Calu3 (cell line): ENCODE results near the gene OLFM1. TPM values are rescaled to one million over a fixed set of nuclear protein-coding genes. Genes with fewer than 3 reads are reported as not detected.
"Not testable (repeated sequence)": the region's sequence is repeated elsewhere in the genome, so short reads cannot be mapped to it uniquely, and the experiment has no call there.

Experiments
- BruUV-seq: library from RNA; stranded (reverse); fragments of 400-500 nt; replicated peaks from 2 replicates; lab custom pipeline; 2021; lab: Mats Ljungman, UMichigan
- CTCF ChIA-PET: fragments of 300-600 bp; sonication (Branson Sonifier 250); formaldehyde crosslinking; loops from one replicate; lab custom pipeline; 2022; ENCODE audit warnings: antibody characterized with exemption; lab: Charles Lee
- DNase-seq: peaks from one replicate; pipeline ENCODE4 v3.0.0; 2022
- H3K27ac Mint-ChIP-seq: one replicate; pipeline ENCODE4 v1.8.0; 2022; ENCODE audit warnings: mixed read lengths; ENCODE audit not compliant: unreplicated experiment
- H3K27me3 Mint-ChIP-seq: one replicate; pipeline ENCODE4 v1.8.0; 2022; ENCODE audit warnings: mixed read lengths; ENCODE audit not compliant: unreplicated experiment
- H3K36me3 Mint-ChIP-seq: one replicate; pipeline ENCODE4 v1.8.0; 2022; ENCODE audit warnings: mild to moderate bottlenecking, moderate library complexity, mixed read lengths; ENCODE audit not compliant: insufficient read depth, unreplicated experiment
- H3K4me1 Mint-ChIP-seq: one replicate; pipeline ENCODE4 v1.8.0; 2022; ENCODE audit warnings: mild to moderate bottlenecking, low read depth, mixed read lengths; ENCODE audit not compliant: unreplicated experiment
- H3K4me3 Mint-ChIP-seq: one replicate; pipeline ENCODE4 v1.8.0; 2022; ENCODE audit warnings: mild to moderate bottlenecking, low read depth, moderate library complexity, mixed read lengths; ENCODE audit not compliant: unreplicated experiment
- H3K9me3 Mint-ChIP-seq: one replicate; pipeline ENCODE4 v1.8.0; 2022; ENCODE audit warnings: low read depth, mixed read lengths; ENCODE audit not compliant: unreplicated experiment
- intact Hi-C: fragments of 100-400 bp; cut with micrococcal nuclease; formaldehyde crosslinking; loops from one replicate; pipeline ENCODE4 v1.10.0; 2022; ENCODE audit not compliant: unreplicated experiment
- total RNA-seq: library from RNA; stranded (reverse); gene quantifications from 2 replicates; pipeline ENCODE4 v1.2.3, GENCODE V29; 2022
- TF ChIP-seq, protein P1 (sequence below): fragments of 200-600 bp; IDR thresholded peaks from one replicate; pipeline ENCODE4 v1.8.0; 2022; ENCODE audit warnings: antibody characterized with exemption; ENCODE audit not compliant: unreplicated experiment

Gene OLFM1
- total RNA-seq, 1 experiment from 2014 or later, result 5.5 TPM

GRCh38 chr9:135061441-135061840 lies 26.0 kb upstream of the OLFM1 start:
- intact Hi-C loops, result no loop called here
- no peak overlapping the region for H3K27ac Mint-ChIP-seq
- H3K27me3 Mint-ChIP-seq, result peaks cover 6% of the 10 kb centered on the region
- peaks cover 3% of the 10 kb centered on the region for H3K36me3 Mint-ChIP-seq
- BruUV-seq, result no TSS peak
- DNase-seq, result no peak
- no peaks in the 10 kb centered on the region for H3K4me1 Mint-ChIP-seq
- CTCF ChIA-PET, result no interaction called here
- no peak overlapping the region for H3K4me3 Mint-ChIP-seq
- H3K9me3 Mint-ChIP-seq, result peaks cover 5% of the 10 kb centered on the region
- TF ChIP-seq, protein P1, sequence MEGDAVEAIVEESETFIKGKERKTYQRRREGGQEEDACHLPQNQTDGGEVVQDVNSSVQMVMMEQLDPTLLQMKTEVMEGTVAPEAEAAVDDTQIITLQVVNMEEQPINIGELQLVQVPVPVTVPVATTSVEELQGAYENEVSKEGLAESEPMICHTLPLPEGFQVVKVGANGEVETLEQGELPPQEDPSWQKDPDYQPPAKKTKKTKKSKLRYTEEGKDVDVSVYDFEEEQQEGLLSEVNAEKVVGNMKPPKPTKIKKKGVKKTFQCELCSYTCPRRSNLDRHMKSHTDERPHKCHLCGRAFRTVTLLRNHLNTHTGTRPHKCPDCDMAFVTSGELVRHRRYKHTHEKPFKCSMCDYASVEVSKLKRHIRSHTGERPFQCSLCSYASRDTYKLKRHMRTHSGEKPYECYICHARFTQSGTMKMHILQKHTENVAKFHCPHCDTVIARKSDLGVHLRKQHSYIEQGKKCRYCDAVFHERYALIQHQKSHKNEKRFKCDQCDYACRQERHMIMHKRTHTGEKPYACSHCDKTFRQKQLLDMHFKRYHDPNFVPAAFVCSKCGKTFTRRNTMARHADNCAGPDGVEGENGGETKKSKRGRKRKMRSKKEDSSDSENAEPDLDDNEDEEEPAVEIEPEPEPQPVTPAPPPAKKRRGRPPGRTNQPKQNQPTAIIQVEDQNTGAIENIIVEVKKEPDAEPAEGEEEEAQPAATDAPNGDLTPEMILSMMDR, result no peak

GRCh38 chr9:135062254-135062653 lies 25.2 kb upstream of the OLFM1 start:
- H3K4me3 Mint-ChIP-seq, result no peak overlapping the region
- no peaks in the 10 kb centered on the region for H3K4me1 Mint-ChIP-seq
- H3K9me3 Mint-ChIP-seq, result peaks cover 5% of the 10 kb centered on the region
- no TSS peak for BruUV-seq
- intact Hi-C loops, result no loop called here
- CTCF ChIA-PET, result no interaction called here
- TF ChIP-seq, protein P1, result no peak
- no peak overlapping the region for H3K27ac Mint-ChIP-seq
- no peak for DNase-seq
- peaks cover 3% of the 10 kb centered on the region for H3K36me3 Mint-ChIP-seq
- no peaks in the 10 kb centered on the region for H3K27me3 Mint-ChIP-seq

GRCh38 chr9:135063466-135063865 lies 24.0 kb upstream of the OLFM1 start:
- intact Hi-C loops, H3K4me3 Mint-ChIP-seq, BruUV-seq, H3K27ac Mint-ChIP-seq, H3K9me3 Mint-ChIP-seq, H3K4me1 Mint-ChIP-seq, H3K36me3 Mint-ChIP-seq, DNase-seq, CTCF ChIA-PET: not testable (repeated sequence)
- H3K27me3 Mint-ChIP-seq, result peaks cover 11% of the 10 kb centered on the region

- CTCF ChIA-PET, result not testable (repeated sequence)
Observed at GRCh38 chr9:135063888-135064287, 23.6 kb upstream of the OLFM1 start.

DNA sequence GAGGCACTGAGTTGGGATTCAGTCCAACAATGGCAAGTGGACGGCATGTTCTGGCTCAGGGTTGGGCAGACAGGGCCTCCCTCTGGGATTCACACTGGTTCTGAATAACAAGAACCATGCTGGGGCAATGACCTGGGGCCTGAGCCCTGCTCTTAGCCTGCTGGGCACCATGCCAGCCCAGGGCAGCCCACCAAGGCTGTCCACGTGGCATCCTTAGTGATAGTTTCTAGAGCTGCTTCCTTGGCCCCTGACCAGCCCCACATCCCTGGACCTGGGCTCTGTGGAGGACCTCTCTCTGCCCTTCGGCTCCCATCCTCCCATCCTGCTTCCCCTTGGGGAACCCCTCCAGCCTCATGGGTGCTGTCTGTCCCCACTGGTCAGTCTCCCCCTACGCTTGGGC lies 22.3 kb upstream of the OLFM1 start:
- H3K27me3 Mint-ChIP-seq, result peaks cover 26% of the 10 kb centered on the region
- CTCF ChIA-PET, result no interaction called here
- BruUV-seq, result no TSS peak

More at GRCh38 chr9:135063888-135064287, 23.6 kb upstream of the OLFM1 start:
- DNase-seq, H3K4me3 Mint-ChIP-seq, H3K9me3 Mint-ChIP-seq, BruUV-seq, H3K4me1 Mint-ChIP-seq, H3K27ac Mint-ChIP-seq, H3K36me3 Mint-ChIP-seq, intact Hi-C loops: not testable (repeated sequence)
- H3K27me3 Mint-ChIP-seq, result peaks cover 15% of the 10 kb centered on the region

More for the DNA sequence above, 22.3 kb upstream of the OLFM1 start:
- Mint-ChIP-seq H3K36me3 (peaks cover 3% of the 10 kb centered on the region), H3K9me3 (peaks cover 5% of the 10 kb centered on the region), H3K27ac (no peak overlapping the region), H3K4me3 (no peak overlapping the region), H3K4me1 (no peaks in the 10 kb centered on the region)
- no peak for DNase-seq
- TF ChIP-seq, protein P1, result no peak
- intact Hi-C loops, result no loop called here
